Measurements from ENCODE around the gene PCDHGA3.

Gene PCDHGA3

DNA sequence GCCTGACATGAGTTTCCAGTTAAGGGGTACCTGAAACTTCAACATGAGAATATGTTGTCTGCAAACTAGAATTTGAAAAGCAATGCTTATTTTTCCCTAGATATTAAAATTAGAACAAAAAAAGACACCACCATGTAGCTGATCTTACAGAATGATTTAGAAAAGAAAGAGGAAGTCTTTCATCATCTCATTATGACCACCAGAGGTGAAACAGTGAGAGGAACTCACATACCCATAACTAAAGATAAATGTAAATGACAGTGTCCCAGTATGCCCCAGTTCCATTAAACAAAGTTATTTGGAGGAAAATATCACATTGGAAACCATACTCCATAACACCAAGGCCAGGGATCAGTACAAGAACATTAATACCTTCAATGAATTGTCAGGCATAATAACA lies 29.9 kb upstream of the PCDHGA3 start:
- TF ChIP-seq TAF1 (IDR thresholded peaks at IDR 0.05; ENCODE audit: low read depth) (no peak), CREB1 (IDR thresholded peaks at IDR 0.05; ENCODE audit: low read depth) (no peak)

DNA sequence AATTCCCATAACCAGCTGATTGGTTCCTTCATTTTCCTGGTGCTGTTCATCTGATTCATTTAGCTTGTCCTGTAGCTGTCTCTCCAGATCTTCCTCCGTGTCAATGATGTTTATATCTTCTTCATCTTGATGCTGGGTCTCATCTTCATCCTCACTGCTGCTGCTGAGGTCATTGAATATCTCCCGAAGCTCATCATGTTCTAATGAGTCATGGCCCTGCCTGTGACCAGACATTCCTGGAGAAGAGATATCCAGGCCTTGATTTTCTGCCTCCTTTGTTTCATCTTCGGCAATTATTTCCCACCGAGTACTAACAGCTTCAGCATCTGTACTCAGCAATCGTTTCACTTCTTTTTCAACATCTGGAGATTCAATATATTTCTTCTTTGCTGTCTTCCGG lies 24.4 kb upstream of the PCDHGA3 start:
- TF ChIP-seq TAF1 (IDR thresholded peaks at IDR 0.05; ENCODE audit: low read depth): no peak
- TF ChIP-seq TCF12 (IDR thresholded peaks at IDR 0.05; ENCODE audit: low read depth): no peak

DNA sequence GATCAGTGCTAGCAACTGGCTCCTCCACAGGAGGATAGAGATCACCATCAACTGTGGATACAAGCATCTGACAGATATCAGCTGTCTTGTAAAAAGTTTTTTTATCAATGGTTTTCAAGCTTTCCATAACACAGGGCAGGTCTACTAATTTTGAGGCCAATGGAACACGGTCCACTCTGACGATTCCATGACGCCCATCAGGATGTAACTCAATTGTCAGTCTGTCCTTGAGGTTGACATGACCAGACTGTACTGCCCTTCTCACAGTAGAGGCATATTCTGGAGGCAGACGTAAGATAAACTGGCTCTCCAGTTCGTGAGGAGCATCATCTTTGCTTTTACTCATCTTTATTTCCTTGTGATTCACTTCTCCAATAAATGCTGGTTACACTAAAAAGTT lies 23.9 kb upstream of the PCDHGA3 start:
- TF ChIP-seq CEBPB (IDR thresholded peaks at IDR 0.05): no peak
- TF ChIP-seq CREB1 (IDR thresholded peaks at IDR 0.05; ENCODE audit: low read depth): no peak
- TF ChIP-seq EGR1 (IDR thresholded peaks at IDR 0.05): no peak
- TF ChIP-seq YY1 (IDR thresholded peaks at IDR 0.05; ENCODE audit: low read depth): no peak
- no peak for TF ChIP-seq TEAD4 (IDR thresholded peaks at IDR 0.05)
- TF ChIP-seq, protein P1, sequence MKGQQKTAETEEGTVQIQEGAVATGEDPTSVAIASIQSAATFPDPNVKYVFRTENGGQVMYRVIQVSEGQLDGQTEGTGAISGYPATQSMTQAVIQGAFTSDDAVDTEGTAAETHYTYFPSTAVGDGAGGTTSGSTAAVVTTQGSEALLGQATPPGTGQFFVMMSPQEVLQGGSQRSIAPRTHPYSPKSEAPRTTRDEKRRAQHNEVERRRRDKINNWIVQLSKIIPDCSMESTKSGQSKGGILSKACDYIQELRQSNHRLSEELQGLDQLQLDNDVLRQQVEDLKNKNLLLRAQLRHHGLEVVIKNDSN (IDR thresholded peaks at IDR 0.05): no peak
- no peak for TF ChIP-seq FOXM1 (IDR thresholded peaks at IDR 0.05; ENCODE audit: borderline replicate concordance, low read depth)
- TF ChIP-seq EP300 (IDR thresholded peaks at IDR 0.05; ENCODE audit: borderline replicate concordance): no peak

DNA sequence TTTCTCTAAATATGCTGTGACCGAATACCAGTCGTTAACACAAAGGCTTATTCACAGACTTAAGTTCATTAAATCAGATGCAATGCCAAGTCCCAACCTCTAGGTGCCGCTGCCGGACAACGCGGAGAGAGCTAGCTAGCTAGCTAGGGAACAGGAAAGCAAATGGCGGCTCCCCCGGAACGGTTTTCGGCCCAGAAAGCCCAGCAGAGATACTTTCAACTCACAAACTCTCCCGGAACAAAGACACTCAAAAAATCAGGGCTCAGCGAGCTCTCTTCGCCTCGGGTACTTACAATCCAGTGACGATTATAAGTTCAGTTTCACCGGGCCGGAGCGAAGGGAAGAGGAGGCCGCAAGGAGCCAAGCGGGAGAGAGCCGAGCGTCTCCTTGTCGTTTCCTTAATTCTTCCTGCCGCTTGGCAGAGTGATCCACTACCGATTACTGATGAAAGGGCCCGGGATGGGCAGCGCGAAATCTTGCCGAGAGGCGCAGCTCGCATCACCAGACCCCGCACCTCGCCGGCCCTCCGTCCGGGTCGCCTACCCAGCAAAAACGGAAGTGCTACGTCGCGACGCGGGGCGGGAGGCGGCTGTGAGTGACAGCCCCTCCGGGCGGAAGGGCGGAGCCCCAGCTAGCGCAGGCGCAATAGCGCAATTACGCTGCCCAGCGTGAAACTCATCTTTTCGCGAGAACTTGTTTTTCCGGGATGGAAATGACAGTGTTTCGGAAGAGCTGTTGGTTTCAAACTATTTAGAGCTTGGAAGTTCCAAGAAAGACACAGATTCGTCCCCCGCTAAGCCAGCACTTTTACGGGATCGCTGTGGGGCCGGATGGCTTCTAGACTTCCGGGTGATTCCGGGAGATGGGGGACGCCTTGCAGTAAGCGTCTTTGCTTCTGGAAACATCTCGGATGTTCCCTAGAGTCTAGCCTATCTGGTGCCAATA lies 23.1 kb upstream of the PCDHGA3 start, which contains the start of gene TAF7:
Gene TAF7 (minus strand): TSS at position 560 of the 945 bp plus-strand sequence. CDS start 740 bp downstream, outside the sequence.
- peak; percentile 91 for TF ChIP-seq TAF1 (IDR thresholded peaks at IDR 0.05; ENCODE audit: low read depth)
- peak; percentile 45 for TF ChIP-seq RAD21 (IDR thresholded peaks at IDR 0.05; ENCODE audit: low read depth)
- TF ChIP-seq TCF12 (IDR thresholded peaks at IDR 0.05; ENCODE audit: low read depth): peak; percentile 38
- 0 out of 2 replicates have a peak, but pooled peaks have one; percentile 2 for TF ChIP-seq CEBPB (IDR thresholded peaks at IDR 0.05)
- no peak for TF ChIP-seq TEAD4 (IDR thresholded peaks at IDR 0.05)
- no peak for TF ChIP-seq ZBTB7A (IDR thresholded peaks at IDR 0.05; ENCODE audit: low read depth)
- TF ChIP-seq, protein P2, sequence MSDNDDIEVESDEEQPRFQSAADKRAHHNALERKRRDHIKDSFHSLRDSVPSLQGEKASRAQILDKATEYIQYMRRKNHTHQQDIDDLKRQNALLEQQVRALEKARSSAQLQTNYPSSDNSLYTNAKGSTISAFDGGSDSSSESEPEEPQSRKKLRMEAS (IDR thresholded peaks at IDR 0.05): peak; percentile 72
- TF ChIP-seq NFIC (IDR thresholded peaks at IDR 0.05): peak; percentile 14; the same call in 1 of the 2 replicates
- peak; percentile 89 for TF ChIP-seq YY1 (IDR thresholded peaks at IDR 0.05; ENCODE audit: low read depth)

DNA sequence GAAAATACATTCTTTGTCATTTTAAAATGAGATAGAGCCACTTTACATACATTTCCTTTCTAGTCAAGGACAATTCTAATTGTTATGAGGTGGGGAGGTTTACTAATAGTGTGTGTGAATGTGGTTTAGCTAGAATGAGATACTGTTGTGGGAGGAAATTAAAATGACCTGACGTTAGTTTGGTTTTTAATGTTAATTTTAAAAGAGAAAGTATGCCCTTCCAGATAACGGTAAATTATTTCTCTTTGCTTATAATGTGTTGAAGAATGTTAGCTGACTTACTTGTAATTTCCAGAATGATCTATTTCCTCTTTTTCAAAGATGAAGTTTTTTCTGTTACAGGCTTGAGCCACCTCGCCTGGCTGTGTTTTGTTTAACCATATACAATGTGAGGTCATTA lies 21.4 kb upstream of the PCDHGA3 start:
- TF ChIP-seq, protein P2 (IDR thresholded peaks at IDR 0.05): no peak
- TF ChIP-seq CREB1 (IDR thresholded peaks at IDR 0.05; ENCODE audit: low read depth) (no peak), CEBPB (IDR thresholded peaks at IDR 0.05) (no peak), ZBTB7A (IDR thresholded peaks at IDR 0.05; ENCODE audit: low read depth) (no peak), EGR1 (IDR thresholded peaks at IDR 0.05) (no peak), YY1 (IDR thresholded peaks at IDR 0.05; ENCODE audit: low read depth) (no peak), EP300 (IDR thresholded peaks at IDR 0.05; ENCODE audit: borderline replicate concordance) (no peak), RAD21 (IDR thresholded peaks at IDR 0.05; ENCODE audit: low read depth) (no peak), TAF1 (IDR thresholded peaks at IDR 0.05; ENCODE audit: low read depth) (no peak), FOXM1 (IDR thresholded peaks at IDR 0.05; ENCODE audit: borderline replicate concordance, low read depth) (no peak)
- TF ChIP-seq, protein P1 (IDR thresholded peaks at IDR 0.05): no peak
- TF ChIP-seq, protein P3, sequence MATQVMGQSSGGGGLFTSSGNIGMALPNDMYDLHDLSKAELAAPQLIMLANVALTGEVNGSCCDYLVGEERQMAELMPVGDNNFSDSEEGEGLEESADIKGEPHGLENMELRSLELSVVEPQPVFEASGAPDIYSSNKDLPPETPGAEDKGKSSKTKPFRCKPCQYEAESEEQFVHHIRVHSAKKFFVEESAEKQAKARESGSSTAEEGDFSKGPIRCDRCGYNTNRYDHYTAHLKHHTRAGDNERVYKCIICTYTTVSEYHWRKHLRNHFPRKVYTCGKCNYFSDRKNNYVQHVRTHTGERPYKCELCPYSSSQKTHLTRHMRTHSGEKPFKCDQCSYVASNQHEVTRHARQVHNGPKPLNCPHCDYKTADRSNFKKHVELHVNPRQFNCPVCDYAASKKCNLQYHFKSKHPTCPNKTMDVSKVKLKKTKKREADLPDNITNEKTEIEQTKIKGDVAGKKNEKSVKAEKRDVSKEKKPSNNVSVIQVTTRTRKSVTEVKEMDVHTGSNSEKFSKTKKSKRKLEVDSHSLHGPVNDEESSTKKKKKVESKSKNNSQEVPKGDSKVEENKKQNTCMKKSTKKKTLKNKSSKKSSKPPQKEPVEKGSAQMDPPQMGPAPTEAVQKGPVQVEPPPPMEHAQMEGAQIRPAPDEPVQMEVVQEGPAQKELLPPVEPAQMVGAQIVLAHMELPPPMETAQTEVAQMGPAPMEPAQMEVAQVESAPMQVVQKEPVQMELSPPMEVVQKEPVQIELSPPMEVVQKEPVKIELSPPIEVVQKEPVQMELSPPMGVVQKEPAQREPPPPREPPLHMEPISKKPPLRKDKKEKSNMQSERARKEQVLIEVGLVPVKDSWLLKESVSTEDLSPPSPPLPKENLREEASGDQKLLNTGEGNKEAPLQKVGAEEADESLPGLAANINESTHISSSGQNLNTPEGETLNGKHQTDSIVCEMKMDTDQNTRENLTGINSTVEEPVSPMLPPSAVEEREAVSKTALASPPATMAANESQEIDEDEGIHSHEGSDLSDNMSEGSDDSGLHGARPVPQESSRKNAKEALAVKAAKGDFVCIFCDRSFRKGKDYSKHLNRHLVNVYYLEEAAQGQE (IDR thresholded peaks at IDR 0.05; ENCODE audit: low read depth): no peak

DNA sequence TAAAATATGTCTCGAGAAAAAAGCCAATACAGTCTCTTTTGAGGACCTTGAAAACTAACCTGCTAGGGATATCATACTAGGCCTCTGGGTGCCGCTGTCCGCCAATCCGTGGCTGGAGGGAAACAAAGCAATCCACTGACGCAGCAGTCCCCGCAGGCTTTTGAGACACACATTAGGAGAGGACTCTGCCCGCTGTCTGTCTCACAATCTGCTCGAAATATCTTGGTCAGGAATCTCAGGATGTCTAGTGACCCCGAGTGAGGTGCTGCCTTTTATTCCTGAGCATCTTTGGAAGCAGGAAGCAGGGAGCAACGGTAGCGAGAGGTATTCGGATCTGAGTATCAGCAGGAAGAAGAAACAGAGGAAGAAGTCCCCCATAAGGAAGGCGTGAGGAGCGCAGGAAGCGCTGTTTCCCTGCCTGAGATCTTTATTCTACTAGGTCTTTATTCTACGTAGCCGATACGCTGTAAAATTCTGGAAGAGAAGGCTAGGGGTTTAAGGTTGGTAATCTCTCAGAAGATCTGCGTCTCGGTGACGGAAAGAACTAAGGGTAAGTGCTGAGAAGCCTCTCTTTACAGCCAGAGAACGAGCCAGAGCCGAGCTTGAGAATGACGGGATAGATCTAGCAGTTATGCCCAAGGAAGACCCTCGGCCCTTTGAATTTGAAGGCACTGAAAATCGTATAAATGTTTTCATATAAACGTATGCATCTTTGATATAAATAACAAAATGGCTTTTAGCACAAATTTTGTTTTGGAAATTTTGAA lies 17.4 kb upstream of the PCDHGA3 start:
- peak; percentile 28; the same call in 1 of the 2 replicates for TF ChIP-seq RAD21 (IDR thresholded peaks at IDR 0.05; ENCODE audit: low read depth)
- no peak for TF ChIP-seq TEAD4 (IDR thresholded peaks at IDR 0.05)

DNA sequence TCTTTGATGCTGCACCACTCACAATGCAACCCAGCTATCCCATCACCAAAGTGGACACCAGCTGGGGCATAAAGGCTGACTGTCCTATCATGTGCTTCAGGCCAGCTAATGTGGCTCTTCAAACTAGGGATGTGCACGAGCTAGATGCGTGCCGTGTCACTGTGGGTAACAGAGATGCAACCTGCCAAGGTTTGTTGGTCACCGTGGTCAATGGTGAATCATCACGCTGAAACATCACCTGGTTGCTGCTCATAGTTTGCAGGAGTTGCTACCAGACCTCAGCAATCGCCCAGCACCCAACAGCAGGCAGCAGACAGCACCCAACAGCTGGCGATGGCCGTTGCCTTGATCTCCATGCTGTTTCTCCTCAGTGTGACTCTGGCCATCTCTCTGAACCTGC lies 15.4 kb upstream of the PCDHGA3 start:
- TF ChIP-seq EP300 (IDR thresholded peaks at IDR 0.05; ENCODE audit: borderline replicate concordance): no peak
- no peak for TF ChIP-seq TAF1 (IDR thresholded peaks at IDR 0.05; ENCODE audit: low read depth)
- TF ChIP-seq CEBPB (IDR thresholded peaks at IDR 0.05): no peak
- no peak for TF ChIP-seq EGR1 (IDR thresholded peaks at IDR 0.05)
- no peak for TF ChIP-seq CREB1 (IDR thresholded peaks at IDR 0.05; ENCODE audit: low read depth)
- no peak for TF ChIP-seq YY1 (IDR thresholded peaks at IDR 0.05; ENCODE audit: low read depth)
- TF ChIP-seq, protein P3 (IDR thresholded peaks at IDR 0.05; ENCODE audit: low read depth): no peak
- TF ChIP-seq, protein P2 (IDR thresholded peaks at IDR 0.05): no peak
- TF ChIP-seq TCF12 (IDR thresholded peaks at IDR 0.05; ENCODE audit: low read depth): no peak
- no peak for TF ChIP-seq RAD21 (IDR thresholded peaks at IDR 0.05; ENCODE audit: low read depth)
- no peak for TF ChIP-seq ZBTB7A (IDR thresholded peaks at IDR 0.05; ENCODE audit: low read depth)
- TF ChIP-seq NFIC (IDR thresholded peaks at IDR 0.05): no peak
- TF ChIP-seq FOXM1 (IDR thresholded peaks at IDR 0.05; ENCODE audit: borderline replicate concordance, low read depth): no peak
- TF ChIP-seq TEAD4 (IDR thresholded peaks at IDR 0.05): no peak
- TF ChIP-seq, protein P1 (IDR thresholded peaks at IDR 0.05): no peak
